Endometrium (tissue), 2 donors: ENCODE measurements around the gene OBSCN.

Source experiments
- FAIRE-seq: peaks from 2 replicates; lab custom pipeline; 2012; peaks lifted over from hg19 to GRCh38; lab: Jason Lieb, UNC
- donor health status: control.
- donor health status: control.

Gene OBSCN

GRCh38 chr1:228368801-228369607 lies 161.2 kb downstream of the OBSCN start:
- FAIRE-seq, result no peak

GRCh38 chr1:228369608-228370438 lies 162.0 kb downstream of the OBSCN start:
- no peak for FAIRE-seq

GRCh38 chr1:228370439-228370940 lies 162.6 kb downstream of the OBSCN start:
- no peak for FAIRE-seq

GRCh38 chr1:228370941-228371740 lies 163.3 kb downstream of the OBSCN start:
- FAIRE-seq, result no peak

GRCh38 chr1:228371741-228372182 lies 163.9 kb downstream of the OBSCN start:
- no peak for FAIRE-seq

- FAIRE-seq, result no peak
Observed at GRCh38 chr1:228372183-228373003, 164.5 kb downstream of the OBSCN start.

GRCh38 chr1:228373004-228373680 lies 165.3 kb downstream of the OBSCN start:
- FAIRE-seq, result no peak

GRCh38 chr1:228373681-228374571 lies 166.1 kb downstream of the OBSCN start:
- no peak for FAIRE-seq

- no peak for FAIRE-seq
Observed at GRCh38 chr1:228374711-228375577, 167.1 kb downstream of the OBSCN start.

- no peak for FAIRE-seq
Observed at GRCh38 chr1:228375578-228376261, 167.9 kb downstream of the OBSCN start.

- FAIRE-seq, result no peak
Observed at GRCh38 chr1:228376262-228376628, 168.4 kb downstream of the OBSCN start.

- FAIRE-seq, result no peak
Observed at GRCh38 chr1:228376651-228377631, 169.1 kb downstream of the OBSCN start.

GRCh38 chr1:228377664-228378089 lies 169.8 kb downstream of the OBSCN start:
- FAIRE-seq, result no peak

- FAIRE-seq, result no peak
Observed at GRCh38 chr1:228378090-228378872, 170.4 kb downstream of the OBSCN start.

GRCh38 chr1:228378873-228379460 lies 171.1 kb downstream of the OBSCN start:
- no peak for FAIRE-seq

- no peak for FAIRE-seq
Observed at GRCh38 chr1:228379666-228380065, 171.8 kb downstream of the OBSCN start.
